NCI-H524 (cell line): ENCODE results near the gene GRK1.

ENCODE experiments used
- DNase-seq, 2 experiments: peaks; one replicate each; lab custom pipeline; 2025; lab: John Stamatoyannopoulos, UW

The GRK1 gene

GRCh38 chr13:113729187-113730019 lies 62.4 kb downstream of the GRK1 start:
- peak; percentile 3 to 32 for DNase-seq

GRCh38 chr13:113730258-113730691 lies 63.3 kb downstream of the GRK1 start:
- no peak for DNase-seq

- no peak for DNase-seq
Observed at GRCh38 chr13:113730831-113731191, 63.8 kb downstream of the GRK1 start.

- DNase-seq: no peak
Observed at GRCh38 chr13:113731192-113732175, 64.5 kb downstream of the GRK1 start.

- no peak for DNase-seq
Observed at GRCh38 chr13:113732176-113732960, 65.3 kb downstream of the GRK1 start.

GRCh38 chr13:113732961-113733950 lies 66.2 kb downstream of the GRK1 start:
- no peak for DNase-seq

GRCh38 chr13:113734099-113734825 lies 67.2 kb downstream of the GRK1 start:
- no peak for DNase-seq

GRCh38 chr13:113734826-113735125 lies 67.8 kb downstream of the GRK1 start:
- DNase-seq: no peak

GRCh38 chr13:113735194-113735593 lies 68.2 kb downstream of the GRK1 start:
- no peak for DNase-seq

- DNase-seq: no peak
Observed at GRCh38 chr13:113735750-113736149, 68.7 kb downstream of the GRK1 start.

- DNase-seq: no peak
Observed at GRCh38 chr13:113736258-113736731, 69.3 kb downstream of the GRK1 start.

GRCh38 chr13:113737803-113738202 lies 70.8 kb downstream of the GRK1 start:
- DNase-seq: no peak

GRCh38 chr13:113739527-113740285 lies 72.7 kb downstream of the GRK1 start:
- peak in 1 of 2 experiments; percentile 8 for DNase-seq

GRCh38 chr13:113740286-113740556 lies 73.2 kb downstream of the GRK1 start:
- no peak for DNase-seq

- no peak for DNase-seq
Observed at GRCh38 chr13:113740661-113741060, 73.6 kb downstream of the GRK1 start.

GRCh38 chr13:113741191-113741668 lies 74.2 kb downstream of the GRK1 start:
- DNase-seq: no peak

- DNase-seq: peak in 1 of 2 experiments; percentile 72
Observed at GRCh38 chr13:113742000-113742441, 75.0 kb downstream of the GRK1 start.

GRCh38 chr13:113742445-113743120 lies 75.6 kb downstream of the GRK1 start:
- no peak for DNase-seq
